Activated naive CD4-positive, alpha-beta T cell treated with Interleukin-2 at 50 U/mL for 16 hours (primary cell): ENCODE measurements around the gene UBALD2.

Source experiments
- DNase-seq: peaks from one replicate; pipeline ENCODE4 v3.0.0-alpha.2; 2020

The UBALD2 gene

DNA sequence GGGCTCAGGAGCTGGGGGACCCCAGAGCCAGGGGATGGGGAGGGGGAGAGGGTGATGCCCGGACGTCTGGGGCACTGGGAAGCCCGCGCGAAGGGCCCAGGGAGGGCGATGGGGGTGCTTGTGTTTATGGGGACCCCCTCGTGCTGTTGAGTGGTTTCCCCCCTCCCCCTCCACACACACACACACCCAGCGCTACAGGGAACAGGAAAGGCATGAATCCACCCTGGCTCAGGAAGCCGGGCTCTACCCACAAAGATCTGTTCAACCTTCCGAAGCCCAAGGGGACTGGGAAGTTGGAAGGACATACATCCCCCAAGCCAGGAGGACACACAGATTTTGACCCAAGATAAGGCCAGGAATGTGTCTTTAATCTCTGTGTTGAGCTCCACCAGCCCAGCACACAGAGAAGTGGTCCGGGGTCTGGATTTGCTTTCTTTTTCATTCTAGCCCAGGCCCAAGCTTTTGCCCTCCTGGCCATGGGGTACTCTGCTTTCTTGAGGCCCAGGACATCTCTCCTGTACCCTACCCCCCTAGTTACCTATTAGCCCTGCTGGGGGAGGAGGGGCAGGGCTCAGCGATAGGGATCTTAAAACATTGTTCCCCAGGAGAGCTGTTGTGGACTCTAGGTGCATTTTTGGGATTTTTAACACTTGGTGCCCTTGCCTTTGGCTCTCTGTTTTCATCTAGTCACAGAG is 1.2 kb downstream of the UBALD2 start:
- no peak for DNase-seq

DNA sequence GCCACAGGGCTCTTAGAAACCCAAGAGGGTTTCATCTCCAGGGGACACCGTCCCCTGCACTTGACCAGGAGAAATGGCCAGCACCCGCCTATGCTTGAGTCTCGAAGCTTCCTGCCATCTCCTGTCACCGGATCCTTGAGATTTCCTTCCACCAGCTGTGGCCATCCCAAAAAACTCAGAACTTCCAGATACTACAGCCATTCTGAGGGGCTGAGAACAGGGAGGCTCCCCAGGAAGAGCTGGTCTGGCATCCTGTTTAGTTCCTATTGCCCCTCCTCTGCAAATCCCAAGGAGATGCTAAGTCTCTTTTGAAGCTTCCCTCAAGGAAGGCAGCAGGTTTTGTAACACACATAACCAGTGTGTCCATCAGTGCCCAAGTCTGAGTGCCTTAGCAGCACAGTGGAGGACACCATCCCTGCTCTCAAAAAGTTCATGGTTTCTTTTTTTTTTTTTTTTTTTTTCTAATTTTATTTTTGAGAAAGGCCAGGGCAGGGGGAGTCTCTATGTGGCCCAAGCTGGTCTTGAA is 2.0 kb downstream of the UBALD2 start:
- DNase-seq = no peak

DNA sequence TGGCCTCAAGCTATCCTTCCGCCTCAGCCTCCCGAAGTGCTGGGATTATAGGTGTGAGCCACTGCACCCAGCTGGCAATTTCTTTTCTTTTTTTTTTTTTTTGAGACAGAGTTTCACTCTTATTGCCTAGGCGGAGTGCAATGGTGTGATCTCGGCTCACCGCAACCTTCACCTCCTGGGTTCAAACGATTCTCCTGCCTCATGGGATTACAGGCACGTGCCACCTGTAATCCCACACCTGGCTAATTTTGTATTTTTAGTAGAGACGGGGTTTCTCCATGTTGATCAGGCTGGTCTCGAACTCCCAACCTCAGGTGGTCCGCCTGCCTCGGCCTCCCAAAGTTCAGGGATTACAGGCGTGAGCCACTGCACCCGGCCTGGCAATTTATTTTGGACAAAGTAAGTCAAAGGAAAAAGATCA is 2.4 kb downstream of the UBALD2 start:
- peak; percentile 31 for DNase-seq

DNA sequence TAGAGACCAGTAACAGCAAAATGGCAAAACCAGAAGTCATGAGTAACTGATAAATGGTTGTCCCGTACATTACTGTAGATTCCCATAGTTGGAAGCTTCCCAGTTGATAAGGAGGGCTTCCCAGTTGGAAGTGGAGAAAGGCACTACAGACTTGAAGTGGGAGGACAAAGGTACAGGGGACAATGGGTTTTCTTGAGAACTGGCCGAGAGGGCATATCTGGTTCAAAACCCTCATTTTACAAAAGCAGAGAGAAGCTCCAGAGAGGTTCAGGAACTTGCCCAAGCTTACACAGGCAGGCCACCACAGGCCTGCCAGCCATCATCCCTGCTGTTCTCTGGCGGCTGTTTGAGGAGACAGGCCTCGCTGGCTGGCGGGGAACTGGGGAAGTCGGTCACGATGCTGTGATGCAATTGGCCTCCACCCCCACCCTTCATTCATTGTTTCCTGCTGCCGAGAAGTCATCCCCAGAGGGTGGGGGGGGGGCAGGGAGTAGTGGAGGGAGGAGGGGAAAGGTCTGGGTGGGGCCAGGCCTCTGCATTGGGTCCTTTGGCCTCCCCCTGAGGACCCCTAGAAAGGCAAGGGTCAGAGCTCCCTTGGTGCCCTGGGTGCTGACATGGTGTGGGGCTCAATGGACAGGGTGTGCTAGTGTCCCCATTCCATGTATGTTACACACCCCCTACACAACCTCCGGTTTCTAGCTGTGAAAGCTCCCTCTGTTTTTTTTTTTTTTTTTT is 3.0 kb downstream of the UBALD2 start:
- DNase-seq = peak; percentile 79

DNA sequence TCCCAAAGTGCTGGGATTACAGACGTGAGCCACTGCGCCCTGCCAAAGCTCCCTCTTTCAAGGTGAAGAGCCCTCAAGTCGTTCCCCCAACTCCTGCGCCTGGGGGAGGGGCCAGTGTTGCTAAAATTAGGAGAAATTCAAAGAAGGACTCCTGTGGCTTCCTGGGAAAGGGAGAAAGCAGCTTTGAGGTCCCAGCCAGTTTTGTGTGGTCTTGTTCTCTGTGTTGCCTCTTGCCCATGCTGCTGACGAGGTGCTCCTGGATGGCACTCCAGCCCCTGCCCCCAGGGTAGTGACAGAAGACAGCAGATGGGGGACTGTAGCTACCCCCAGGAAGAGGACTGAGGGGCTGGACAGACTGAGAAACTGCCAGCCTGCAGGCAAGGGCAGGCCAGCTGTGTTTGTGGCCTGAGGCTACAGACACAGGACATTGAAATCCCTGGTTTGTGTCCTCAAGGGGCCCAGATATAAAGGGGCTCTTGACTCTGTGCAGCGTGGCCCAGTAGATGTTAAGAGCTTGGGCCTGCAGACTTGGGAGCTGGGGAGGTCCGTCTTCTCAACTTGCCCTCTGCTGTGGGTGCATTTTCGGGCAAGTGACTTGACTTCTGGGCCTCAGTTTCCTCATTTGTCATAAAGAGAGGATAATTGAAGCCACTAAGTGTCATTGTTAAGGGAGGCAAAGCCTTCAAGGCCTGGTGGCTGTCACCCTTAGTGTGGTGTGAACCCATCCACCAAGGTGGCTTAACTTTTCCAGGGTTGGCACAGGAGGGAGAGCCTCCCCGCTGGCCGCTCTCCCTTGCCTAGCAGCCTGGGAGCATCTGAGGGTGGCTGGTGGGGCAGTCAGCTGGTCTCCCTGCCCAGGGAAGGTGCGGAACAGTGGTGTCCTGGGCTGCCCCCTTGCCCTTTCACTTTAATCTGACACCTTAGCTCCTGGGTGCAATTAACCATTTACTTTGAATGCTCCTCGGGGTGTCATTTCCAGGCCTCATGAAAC is 4.1 kb downstream of the UBALD2 start:
- no peak for DNase-seq

DNA sequence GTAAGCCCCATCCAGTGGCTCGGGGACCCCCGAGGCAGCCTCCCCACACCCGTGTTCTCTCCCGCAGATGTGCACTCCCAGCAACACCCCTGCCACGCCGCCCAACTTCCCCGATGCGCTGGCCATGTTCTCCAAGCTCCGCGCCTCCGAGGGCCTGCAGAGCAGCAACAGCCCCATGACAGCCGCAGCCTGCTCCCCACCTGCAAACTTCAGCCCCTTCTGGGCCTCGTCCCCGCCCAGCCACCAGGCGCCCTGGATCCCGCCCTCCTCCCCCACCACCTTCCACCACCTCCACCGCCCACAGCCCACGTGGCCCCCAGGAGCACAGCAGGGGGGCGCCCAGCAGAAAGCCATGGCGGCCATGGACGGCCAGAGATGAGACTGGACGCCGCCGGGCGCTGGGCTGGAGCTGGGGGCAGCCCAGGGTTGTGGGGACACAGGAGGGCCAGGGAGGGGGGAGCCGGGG is 5.0 kb downstream of the UBALD2 start:
- DNase-seq = no peak

DNA sequence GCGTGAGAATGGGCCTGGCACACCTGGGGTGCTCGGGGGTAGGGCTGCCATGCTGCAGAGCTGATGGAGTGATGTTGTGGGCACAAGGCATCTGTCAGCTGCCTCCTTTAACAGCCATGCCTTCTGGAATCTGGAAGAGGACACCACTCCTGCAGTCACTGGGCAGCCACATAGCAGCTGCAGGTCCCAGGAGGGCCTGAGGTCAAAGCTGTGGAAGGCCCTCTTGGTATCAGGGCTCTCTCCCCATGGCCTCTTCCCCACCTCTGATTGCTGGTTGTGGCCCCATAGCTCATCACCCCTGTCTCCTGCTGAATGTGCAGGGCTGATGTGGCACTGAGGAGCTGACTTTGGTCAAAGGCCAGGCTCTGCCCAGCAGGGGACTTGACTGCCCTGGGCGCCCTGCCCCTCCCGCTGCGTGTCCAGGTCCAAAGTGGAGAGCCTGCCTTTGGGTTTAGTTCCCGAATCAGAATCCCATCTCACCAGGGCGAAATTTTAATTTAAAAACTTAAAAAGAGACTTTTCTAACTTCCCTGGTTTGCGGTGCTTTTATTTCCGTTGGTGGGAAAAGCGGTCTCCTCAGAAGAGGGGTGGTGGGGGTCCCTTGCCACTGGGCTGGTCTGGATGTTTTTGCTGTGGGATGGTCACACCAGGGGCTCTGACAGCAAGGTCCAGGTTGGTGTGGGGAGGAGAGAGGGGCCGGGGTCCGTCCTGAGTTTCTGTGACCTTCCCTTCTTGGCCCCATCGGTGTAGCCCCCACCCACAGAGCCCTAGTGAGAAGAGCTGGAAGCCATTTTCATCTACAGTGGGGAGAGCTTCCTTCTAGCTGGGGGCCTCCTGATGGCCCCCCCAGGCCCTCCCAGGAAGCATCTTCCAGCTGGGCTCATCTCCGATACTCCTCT is 5.9 kb downstream of the UBALD2 start:
- DNase-seq = no peak

DNA sequence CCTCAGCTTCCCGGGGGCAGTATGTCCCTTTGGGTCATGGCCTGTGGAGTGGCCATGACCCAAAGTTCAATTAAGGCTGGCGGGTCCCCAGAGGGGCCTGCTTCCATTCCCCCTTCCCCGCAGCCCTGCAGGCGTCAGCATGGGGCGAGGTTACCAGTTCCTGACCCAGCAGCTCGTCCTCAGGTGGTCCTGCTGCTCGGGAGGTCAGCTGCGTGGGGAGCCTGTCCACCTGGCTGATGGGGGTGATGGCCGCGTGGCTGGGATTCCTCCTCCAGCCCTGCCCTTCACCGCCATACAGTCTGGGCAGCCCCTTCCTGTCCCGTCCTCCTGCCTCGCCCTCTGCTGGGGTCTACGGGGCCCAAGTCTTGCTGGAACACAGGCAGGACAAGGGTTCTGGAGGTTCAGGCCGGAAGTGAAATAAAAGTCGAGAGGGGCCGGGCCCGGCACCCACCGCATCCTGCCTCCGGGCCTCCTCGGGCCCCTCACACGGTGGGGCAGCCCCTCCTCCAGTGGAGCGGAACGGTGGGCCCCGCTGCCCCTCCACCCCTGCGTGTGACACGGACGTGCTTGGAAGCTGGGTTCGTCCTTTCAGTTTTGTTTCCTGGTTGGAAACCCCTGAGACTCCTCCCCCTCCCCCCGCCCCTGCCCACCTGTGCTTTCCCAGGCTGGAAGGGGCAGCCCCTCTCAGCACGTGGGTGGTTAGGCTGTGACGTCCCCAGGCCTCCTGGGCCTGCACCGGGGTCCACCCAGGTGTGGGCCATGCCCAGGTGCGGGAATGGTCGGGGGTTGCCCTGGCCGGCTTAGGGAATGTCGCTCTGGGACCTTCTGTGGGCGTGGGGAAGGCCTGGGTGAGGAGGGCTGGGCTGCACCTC is 6.8 kb downstream of the UBALD2 start:
- DNase-seq = peak; percentile 85

DNA sequence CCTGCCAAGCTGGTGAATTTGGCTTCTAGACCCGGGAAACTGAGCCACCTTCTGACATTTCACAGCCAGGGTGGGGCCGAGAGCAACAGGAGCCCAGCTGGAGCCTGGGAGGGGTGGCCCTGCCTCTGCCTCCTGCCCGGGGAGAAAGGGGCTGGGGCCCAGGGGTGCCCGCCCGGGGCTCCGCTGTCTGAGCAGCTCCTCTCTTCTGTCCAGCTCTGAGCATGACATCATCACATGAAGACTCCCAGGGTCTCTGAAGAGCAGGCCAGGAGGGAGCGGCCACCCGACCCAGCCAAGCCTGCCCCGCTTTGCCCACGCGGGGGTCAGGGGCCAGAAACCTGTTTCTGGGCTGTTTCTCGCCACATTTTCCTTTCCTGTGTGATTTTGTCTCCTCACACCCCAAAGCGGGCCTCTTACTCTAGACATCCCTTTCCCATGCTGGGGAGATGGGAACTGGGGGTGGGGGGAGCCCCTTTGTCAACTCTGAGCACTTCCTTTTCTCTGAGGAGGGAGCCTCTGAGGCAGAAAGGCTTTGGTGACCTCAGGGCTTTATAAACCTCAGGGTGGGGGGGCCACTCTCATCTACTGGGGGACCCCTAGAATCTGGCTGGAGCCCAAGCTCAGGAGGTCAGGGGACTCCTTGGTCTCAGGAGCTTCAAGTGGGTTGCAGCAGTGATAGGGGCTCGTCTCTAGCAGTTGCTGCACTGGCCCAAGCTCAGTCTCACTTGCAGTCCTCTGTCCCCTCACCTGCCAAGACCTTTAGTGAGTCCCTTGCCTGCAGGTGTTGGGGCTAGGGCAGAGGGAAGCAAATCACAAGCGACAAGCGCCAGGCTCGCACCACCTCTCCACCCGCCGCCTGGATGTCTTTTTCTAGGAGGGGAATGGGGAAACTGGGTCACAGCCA is 7.6 kb downstream of the UBALD2 start:
- peak; percentile 65 for DNase-seq

DNA sequence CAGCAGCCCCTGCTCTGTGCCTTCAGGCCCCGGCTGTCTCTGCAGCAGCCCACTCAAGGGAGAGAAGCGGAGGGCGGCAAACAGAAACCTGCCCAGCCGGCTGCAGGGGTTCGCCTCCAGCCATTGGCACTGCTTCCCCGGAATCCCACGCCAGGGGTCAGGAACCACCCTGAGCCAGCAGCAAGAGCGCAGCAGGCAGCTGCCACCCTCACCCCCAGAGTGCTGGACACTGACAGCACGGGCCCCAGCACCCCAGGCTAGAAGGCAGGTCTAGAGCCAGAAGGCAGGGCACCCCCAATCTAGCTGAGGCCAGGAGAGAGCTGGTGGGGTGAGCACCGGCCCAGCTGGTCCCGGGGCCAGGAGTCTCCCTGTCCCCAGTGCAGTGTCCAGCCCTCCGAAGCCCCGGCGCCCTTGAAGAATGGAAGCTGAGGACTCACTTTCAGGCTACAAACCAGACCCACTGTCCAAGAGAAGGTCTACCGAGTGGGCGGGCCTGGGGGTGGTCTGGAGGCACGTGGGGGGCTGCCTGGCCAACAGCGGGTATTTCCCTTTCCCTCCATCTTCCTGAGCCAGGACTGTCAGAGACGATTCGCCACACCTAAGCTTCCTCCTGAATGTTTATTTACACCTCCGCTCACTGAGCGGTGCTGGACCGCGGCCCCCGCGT is 8.4 kb downstream of the UBALD2 start:
- no peak for DNase-seq

DNA sequence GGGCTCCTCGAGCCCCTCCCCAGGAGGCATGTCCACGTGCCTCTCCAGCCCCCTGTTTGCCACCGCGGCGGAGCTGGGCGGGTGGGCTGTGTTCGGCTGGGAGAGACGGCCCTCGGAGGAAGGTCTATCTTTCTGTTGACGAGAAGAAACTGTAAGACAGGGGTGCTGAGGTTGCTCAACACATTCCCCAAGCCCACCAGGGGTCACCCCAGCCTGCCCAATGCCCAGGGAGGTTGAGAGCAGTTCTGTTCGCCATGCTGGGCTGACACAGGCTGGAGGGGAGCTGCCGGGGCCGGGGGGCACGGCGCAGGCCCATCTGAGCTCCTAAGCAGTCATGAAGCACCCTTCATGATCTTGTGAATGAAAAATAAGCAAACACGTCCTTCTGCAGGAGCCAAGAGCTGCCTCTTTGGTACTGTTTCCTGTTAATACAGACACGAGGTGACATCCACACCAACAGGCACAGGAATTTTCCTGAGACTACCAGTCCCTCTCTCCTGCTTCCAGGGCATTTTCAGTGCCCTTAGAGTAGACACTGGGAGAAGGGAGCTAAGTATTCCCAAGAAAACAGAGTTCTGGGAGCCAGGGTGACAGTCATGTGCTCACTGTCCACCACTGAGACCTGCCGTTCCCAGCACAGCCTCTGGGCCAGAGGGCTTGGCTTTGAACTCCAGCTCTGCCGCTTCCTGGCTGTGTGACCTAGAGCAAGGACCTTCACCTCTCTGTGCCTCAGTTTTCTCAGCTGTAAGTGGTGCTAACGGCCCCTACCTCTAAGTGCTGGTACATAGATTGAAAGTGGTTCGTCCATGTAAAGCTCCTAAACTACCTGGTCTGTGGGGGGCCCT is 9.2 kb downstream of the UBALD2 start:
- no peak for DNase-seq

DNA sequence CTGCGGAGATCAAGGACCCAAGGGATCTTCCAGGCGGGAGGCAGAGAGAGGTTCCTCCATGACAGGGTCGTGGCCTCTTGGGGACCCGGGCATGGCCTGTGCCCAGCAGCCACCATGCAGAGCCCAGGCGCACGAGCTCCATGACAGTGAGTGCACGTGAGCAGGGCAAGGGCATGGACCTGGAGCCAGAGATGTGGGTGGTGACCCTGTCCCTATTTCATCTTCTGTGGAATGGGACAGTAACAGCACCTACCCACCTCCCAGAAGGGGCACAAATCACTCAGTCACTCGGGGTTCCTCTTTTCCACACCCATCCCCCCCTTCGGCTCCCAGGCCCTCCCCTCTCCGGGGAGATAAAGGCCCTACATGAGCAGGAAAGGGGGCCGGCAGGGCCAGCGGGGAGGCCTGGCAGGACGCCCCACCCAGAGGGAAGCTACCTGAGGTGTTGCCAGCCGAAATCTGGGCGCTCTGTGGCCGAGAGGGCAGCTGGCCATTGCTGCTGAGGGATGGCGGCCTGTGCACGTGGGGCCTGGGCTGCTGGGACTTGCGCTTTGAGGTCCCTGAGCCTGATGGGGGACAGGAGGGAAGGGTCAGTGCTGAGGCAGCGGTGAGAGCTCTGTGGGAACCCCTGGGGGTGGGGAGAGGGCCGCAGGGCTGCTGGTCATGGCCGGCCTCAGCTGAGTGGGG is 10.4 kb downstream of the UBALD2 start:
- no peak for DNase-seq

DNA sequence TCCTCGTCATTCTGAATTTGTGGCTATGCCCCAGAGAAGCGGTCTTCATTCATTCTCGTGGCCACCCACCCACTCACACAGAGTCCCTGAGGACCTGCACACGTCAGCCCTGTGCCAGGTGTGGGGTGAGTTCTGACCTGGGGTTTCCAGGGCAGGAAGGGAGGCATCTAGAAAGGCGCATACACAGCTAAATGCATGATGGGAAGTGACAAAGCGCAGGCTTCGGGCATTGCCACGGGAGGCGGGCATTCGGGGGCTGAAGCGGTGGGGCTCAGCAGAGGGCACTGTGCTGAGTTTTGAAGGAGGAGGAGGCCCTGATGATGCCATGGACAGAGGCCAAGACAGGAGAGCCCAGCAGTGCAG is 10.9 kb downstream of the UBALD2 start:
- no peak for DNase-seq

DNA sequence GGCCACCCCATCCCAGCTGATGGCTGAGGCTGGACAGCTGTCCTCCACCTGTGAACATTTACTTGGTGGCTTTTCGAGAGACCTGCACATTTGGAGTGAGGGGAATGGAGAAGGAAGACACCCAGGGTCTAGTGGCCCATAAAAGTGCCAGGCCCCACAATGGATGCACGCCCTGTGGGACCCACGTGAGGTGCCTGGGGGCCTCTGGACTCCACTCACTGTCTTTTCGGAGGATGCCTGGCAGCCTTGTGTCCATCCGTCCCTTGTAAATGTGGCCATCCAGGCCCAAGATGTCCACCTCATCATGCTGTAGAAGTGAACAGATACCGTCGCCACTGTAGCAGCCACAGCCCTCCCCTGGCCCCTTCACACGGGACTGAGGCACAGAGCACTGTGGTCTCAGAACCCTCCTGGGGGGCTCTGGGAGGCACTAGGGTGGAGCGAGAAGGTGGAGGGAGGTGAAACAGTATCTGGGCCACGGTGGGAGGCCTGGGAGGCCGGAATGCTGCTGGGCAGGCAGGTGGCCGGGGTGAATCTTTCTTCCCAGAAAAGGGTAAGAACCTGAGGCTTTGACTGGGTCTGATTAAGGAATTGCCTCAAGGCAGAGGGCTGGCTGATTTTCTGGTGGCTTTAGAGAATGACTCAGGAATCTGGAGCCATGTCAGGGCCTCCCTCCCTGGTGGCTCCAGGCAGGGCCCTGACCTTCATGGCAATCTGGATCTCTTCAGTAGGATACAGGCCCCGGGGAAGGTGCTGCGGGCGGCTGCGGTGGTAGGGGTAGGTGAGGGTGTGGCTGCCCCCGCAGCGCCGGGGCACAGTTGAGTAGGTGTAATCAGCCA is 11.5 kb downstream of the UBALD2 start:
- DNase-seq = no peak

DNA sequence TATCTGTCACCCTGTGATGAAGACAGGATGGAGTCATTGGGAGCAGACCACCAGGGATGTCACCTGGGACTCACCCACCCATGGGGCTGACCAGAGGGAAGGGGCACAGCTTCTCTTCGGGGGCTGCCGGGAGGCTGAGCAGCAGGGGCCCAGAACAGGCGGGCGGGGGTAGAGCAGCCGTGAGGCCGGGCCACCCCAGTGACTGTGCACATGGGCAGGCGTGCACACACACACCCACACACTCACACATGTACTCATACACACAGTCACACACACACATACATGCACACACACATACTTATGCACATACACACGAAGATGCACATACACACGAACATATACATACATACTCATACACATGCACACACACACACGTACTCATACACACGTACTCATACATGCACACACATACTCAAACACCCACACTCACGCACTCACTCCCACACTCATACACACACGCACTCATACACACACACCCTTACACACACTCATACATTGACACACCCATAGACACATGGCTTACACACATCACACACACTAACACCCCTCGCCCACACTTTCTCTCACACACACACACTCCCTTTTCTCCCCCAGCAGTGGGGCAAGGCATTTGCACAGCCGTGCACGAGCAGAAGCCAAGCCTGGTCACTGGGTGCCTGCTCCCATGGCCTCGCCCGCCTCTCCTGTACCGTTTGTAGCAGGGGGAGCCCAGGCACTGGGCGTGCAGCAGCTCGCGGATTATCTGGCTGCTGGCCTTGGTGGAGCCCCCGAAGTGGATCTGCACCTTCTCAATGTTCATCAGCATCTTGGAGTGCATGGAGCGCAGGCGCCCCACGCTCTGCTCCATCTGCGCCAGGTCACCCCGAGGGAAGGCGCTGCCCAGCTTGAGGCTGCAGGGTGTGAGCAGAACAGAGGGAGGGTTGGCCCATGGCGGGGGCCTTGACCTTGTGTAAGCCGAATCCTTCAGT is 12.4 kb downstream of the UBALD2 start:
- no peak for DNase-seq
